Suprapubic skin (tissue), 4 donors: ENCODE data around the gene TBX5.

Experiments
- EP300 ChIP-seq: sonication (generic); formaldehyde crosslinking; IDR thresholded peaks from one replicate; pipeline ENCODE4 v1.6.1; 2017; ENCODE audit warnings: antibody characterized with exemption
- POLR2A ChIP-seq, 2 donors: fragments of 450-650 bp; IDR thresholded peaks; one replicate each; pipeline ENCODE4 v1.6.1; 2017; ENCODE audit warnings: antibody characterized with exemption in 2 of 2, mild to moderate bottlenecking in 2 of 2, moderate library complexity in 2 of 2
- POLR2AphosphoS5 ChIP-seq, 3 donors: sonication (generic); formaldehyde crosslinking; IDR thresholded peaks; one replicate each; pipeline ENCODE4 v1.6.1; 2017; ENCODE audit warnings: antibody characterized with exemption in 3 of 3
- TF ChIP-seq, protein P1 (sequence below), 2 donors: fragments of 200-600 bp in 1 of 2; fragments of 450-650 bp in 1 of 2; sonication (generic) in 1 of 2; IDR thresholded peaks; one replicate each; pipeline ENCODE4 v1.5.1; 2016 to 2019; ENCODE audit warnings: antibody characterized with exemption in 2 of 2, mild to moderate bottlenecking in 1 of 2, moderate library complexity in 1 of 2

DNA sequence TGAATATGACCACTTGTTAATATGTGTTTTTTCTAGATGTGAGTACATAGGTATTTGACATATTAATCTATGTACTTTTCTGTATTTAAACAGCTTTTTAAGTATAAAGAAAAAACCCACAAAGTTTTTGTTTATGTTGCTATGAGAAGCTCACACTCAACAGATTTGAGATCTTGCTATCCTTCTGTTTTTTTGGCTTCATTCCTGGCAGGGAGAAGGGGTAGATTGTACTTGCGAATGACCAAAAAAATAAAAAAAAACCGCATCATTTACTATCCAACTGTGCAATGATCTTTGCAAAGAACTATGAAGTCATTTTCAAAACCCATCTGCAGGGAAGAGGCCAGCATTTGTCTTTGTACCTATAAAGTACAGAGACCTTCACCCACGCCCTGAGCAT, 28.4 kb upstream of the TBX5 start:
- TF ChIP-seq, protein P1, sequence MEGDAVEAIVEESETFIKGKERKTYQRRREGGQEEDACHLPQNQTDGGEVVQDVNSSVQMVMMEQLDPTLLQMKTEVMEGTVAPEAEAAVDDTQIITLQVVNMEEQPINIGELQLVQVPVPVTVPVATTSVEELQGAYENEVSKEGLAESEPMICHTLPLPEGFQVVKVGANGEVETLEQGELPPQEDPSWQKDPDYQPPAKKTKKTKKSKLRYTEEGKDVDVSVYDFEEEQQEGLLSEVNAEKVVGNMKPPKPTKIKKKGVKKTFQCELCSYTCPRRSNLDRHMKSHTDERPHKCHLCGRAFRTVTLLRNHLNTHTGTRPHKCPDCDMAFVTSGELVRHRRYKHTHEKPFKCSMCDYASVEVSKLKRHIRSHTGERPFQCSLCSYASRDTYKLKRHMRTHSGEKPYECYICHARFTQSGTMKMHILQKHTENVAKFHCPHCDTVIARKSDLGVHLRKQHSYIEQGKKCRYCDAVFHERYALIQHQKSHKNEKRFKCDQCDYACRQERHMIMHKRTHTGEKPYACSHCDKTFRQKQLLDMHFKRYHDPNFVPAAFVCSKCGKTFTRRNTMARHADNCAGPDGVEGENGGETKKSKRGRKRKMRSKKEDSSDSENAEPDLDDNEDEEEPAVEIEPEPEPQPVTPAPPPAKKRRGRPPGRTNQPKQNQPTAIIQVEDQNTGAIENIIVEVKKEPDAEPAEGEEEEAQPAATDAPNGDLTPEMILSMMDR (IDR thresholded peaks at IDR 0.05), result no peak
- no peak for TF ChIP-seq POLR2A (IDR thresholded peaks at IDR 0.05)
- TF ChIP-seq POLR2AphosphoS5 (IDR thresholded peaks at IDR 0.05), result no peak
- TF ChIP-seq EP300, result no peak
